ENCODE data around the gene SPINDOC. TPM values are rescaled to one million over a fixed set of nuclear protein-coding genes. Genes with fewer than 3 reads are reported as not detected.

The SPINDOC gene
- total and polyA plus RNA-seq, 2 donors = 11.7 to 17.5 TPM

Other genes starting within 250 kb of the SPINDOC start
- 2.1 TPM for gene PLAAT3, start 199.0 kb upstream of the SPINDOC start, total RNA-seq
- gene PLAAT3, start 199.0 kb upstream of the SPINDOC start, polyA plus RNA-seq = 21.8 TPM
- 17.8 TPM for gene ATL3, start 142.1 kb upstream of the SPINDOC start, total RNA-seq
- gene ATL3, start 142.1 kb upstream of the SPINDOC start, polyA plus RNA-seq = 18.9 TPM
- 26.0 TPM for gene RTN3, start 132.0 kb upstream of the SPINDOC start, total RNA-seq
- gene RTN3, start 132.0 kb upstream of the SPINDOC start, polyA plus RNA-seq = 57.7 TPM
- 15.7 TPM for gene ZFTA, start 44.7 kb upstream of the SPINDOC start, total RNA-seq
- 10.3 TPM for gene ZFTA, start 44.7 kb upstream of the SPINDOC start, polyA plus RNA-seq
- 12.7 TPM for gene MARK2, start 25.7 kb downstream of the SPINDOC start, total RNA-seq
- 17.5 TPM for gene MARK2, start 25.7 kb downstream of the SPINDOC start, polyA plus RNA-seq
- 2.4 TPM for gene RCOR2, start 103.7 kb downstream of the SPINDOC start, total RNA-seq
- gene RCOR2, start 103.7 kb downstream of the SPINDOC start, polyA plus RNA-seq = 0.87 TPM
- gene NAA40, start 125.5 kb downstream of the SPINDOC start, total RNA-seq = 9.1 TPM
- 18.4 TPM for gene NAA40, start 125.5 kb downstream of the SPINDOC start, polyA plus RNA-seq
- 418 TPM for gene COX8A, start 161.2 kb downstream of the SPINDOC start, total RNA-seq
- gene COX8A, start 161.2 kb downstream of the SPINDOC start, polyA plus RNA-seq = 411 TPM
- 46.7 TPM for gene OTUB1, start 173.0 kb downstream of the SPINDOC start, total RNA-seq
- 83.8 TPM for gene OTUB1, start 173.0 kb downstream of the SPINDOC start, polyA plus RNA-seq
- 0.05 TPM for gene FLRT1, start 222.5 kb downstream of the SPINDOC start, total RNA-seq
- 0.07 TPM for gene FLRT1, start 222.5 kb downstream of the SPINDOC start, polyA plus RNA-seq